WTC11 (cell line): ENCODE results near the gene ZNF599. TPM values are rescaled to one million over a fixed set of nuclear protein-coding genes. Genes with fewer than 3 reads are reported as not detected.

Source experiments
- ATAC-seq: fragments of 200-7000 bp; cut with Tn5 transposase; 2 replicates; pipeline ENCODE4 v1.10.0; 2021; ENCODE audit warnings: mild to moderate bottlenecking, moderate library complexity
- CTCF ChIA-PET: fragments of 300-600 bp; sonication (Branson Sonifier 250); formaldehyde crosslinking; loops from one replicate; lab custom pipeline; 2021; ENCODE audit warnings: antibody characterized with exemption; lab: Charles Lee
- POLR2A ChIA-PET: fragments of 350-600 bp; sonication (Branson Sonifier 250); formaldehyde crosslinking; loops from one replicate; lab custom pipeline; 2021; ENCODE audit warnings: antibody characterized with exemption; lab: Charles Lee
- DNase-seq: peaks from one replicate; pipeline ENCODE4 v3.0.0; 2021; ENCODE audit warnings: low spot score
- H3K27ac Mint-ChIP-seq: 2 replicates; pipeline ENCODE4 v1.8.0; 2021; ENCODE audit warnings: mixed read lengths
- H3K27me3 Mint-ChIP-seq: 2 replicates; pipeline ENCODE4 v1.8.0; 2021; ENCODE audit warnings: low read depth, mild to moderate bottlenecking, moderate library complexity, mixed read lengths
- H3K36me3 Mint-ChIP-seq: 2 replicates; pipeline ENCODE4 v1.8.0; 2021; ENCODE audit warnings: mixed read lengths
- H3K4me1 Mint-ChIP-seq: 2 replicates; pipeline ENCODE4 v1.8.0; 2022; ENCODE audit warnings: mixed read lengths
- H3K4me3 Mint-ChIP-seq: 2 replicates; pipeline ENCODE4 v1.8.0; 2021; ENCODE audit warnings: mild to moderate bottlenecking, moderate library complexity, mixed read lengths
- H3K9me3 Mint-ChIP-seq: 2 replicates; pipeline ENCODE4 v1.8.0; 2021; ENCODE audit warnings: mixed read lengths
- ARID4B ChIP-seq: sonication (generic); formaldehyde crosslinking; IDR thresholded peaks from 2 replicates; pipeline ENCODE4 v1.8.0; 2023; ENCODE audit warnings: missing genetic modification reagents, mild to moderate bottlenecking, borderline replicate concordance
- ATF1 ChIP-seq: sonication (generic); formaldehyde crosslinking; IDR thresholded peaks from 2 replicates; pipeline ENCODE4 v1.8.1; 2023; ENCODE audit warnings: mild to moderate bottlenecking, moderate library complexity, missing genetic modification reagents
- ELF4 ChIP-seq: sonication (generic); formaldehyde crosslinking; IDR thresholded peaks from 2 replicates; pipeline ENCODE4 v1.8.1; 2022; ENCODE audit warnings: low read depth, mild to moderate bottlenecking, moderate library complexity, missing genetic modification reagents
- GABPB1 ChIP-seq: sonication (generic); formaldehyde crosslinking; IDR thresholded peaks from 2 replicates; pipeline ENCODE4 v1.8.1; 2023; ENCODE audit warnings: mild to moderate bottlenecking, missing genetic modification reagents
- GTF2I ChIP-seq: fragments of 250-450 bp; sonication (Bioruptor Pico); conservative IDR thresholded peaks from 2 replicates; pipeline ENCODE4 v1.4.0; 2021; ENCODE audit warnings: mild to moderate bottlenecking
- HMGXB4 ChIP-seq: sonication (generic); formaldehyde crosslinking; IDR thresholded peaks from 2 replicates; pipeline ENCODE4 v1.8.1; 2023; ENCODE audit warnings: mild to moderate bottlenecking, moderate library complexity, missing genetic modification reagents
- JUN ChIP-seq: sonication (generic); formaldehyde crosslinking; IDR thresholded peaks from 2 replicates; pipeline ENCODE4 v1.8.0; 2023; ENCODE audit warnings: mild to moderate bottlenecking, missing genetic modification reagents
- MAX ChIP-seq: sonication (generic); formaldehyde crosslinking; IDR thresholded peaks from 2 replicates; pipeline ENCODE4 v1.8.0; 2022; ENCODE audit warnings: mild to moderate bottlenecking, missing genetic modification reagents
- NFYB ChIP-seq: sonication (generic); formaldehyde crosslinking; conservative IDR thresholded peaks from 2 replicates; pipeline ENCODE4 v1.8.0; 2022; ENCODE audit warnings: low read depth, missing genetic modification reagents
- PREB ChIP-seq: sonication (generic); formaldehyde crosslinking; IDR thresholded peaks from 2 replicates; pipeline ENCODE4 v1.8.1; 2022; ENCODE audit warnings: mild to moderate bottlenecking, missing genetic modification reagents, moderate library complexity, borderline replicate concordance
- PRRX2 ChIP-seq: fragments of 250-450 bp; sonication (Bioruptor Pico); IDR thresholded peaks from 2 replicates; pipeline ENCODE4 v1.8.0; 2021; ENCODE audit warnings: mild to moderate bottlenecking
- ZNF232 ChIP-seq: sonication (generic); formaldehyde crosslinking; IDR thresholded peaks from 2 replicates; pipeline ENCODE4 v1.8.0; 2022; ENCODE audit warnings: mild to moderate bottlenecking, missing genetic modification reagents
- ZNF317 ChIP-seq: sonication (generic); formaldehyde crosslinking; IDR thresholded peaks from 2 replicates; pipeline ENCODE4 v1.8.1; 2023; ENCODE audit warnings: low read depth, mild to moderate bottlenecking, moderate library complexity, missing genetic modification reagents, borderline replicate concordance
- ZNF423 ChIP-seq: fragments of 250-450 bp; sonication (Bioruptor Pico); IDR thresholded peaks from 2 replicates; pipeline ENCODE4 v2.1.2; 2022; ENCODE audit warnings: mild to moderate bottlenecking, moderate library complexity
- ZNF532 ChIP-seq: fragments of 250-450 bp; sonication (Bioruptor Pico); IDR thresholded peaks from 2 replicates; pipeline ENCODE4 v1.9.0; 2021; ENCODE audit warnings: mild to moderate bottlenecking, borderline replicate concordance
- total RNA-seq: library from RNA; stranded (reverse); gene quantifications from 3 replicates; pipeline ENCODE4 v1.2.3, GENCODE V29; 2021
- TF ChIP-seq, protein P1 (sequence below): sonication (generic); formaldehyde crosslinking; IDR thresholded peaks from 2 replicates; pipeline ENCODE4 v1.8.0; 2022; ENCODE audit warnings: mild to moderate bottlenecking, missing genetic modification reagents
- TF ChIP-seq, protein P2 (sequence below): sonication (generic); formaldehyde crosslinking; IDR thresholded peaks from 2 replicates; pipeline ENCODE4 v1.8.1; 2023; ENCODE audit warnings: mild to moderate bottlenecking, missing genetic modification reagents, moderate library complexity
- TF ChIP-seq, protein P3 (sequence below): fragments of 250-450 bp; sonication (Bioruptor Pico); IDR thresholded peaks from 2 replicates; pipeline ENCODE4 v1.9.0; 2021; ENCODE audit warnings: moderate library complexity, mild to moderate bottlenecking, inconsistent platforms, borderline replicate concordance

Gene ZNF599
- total RNA-seq, 1 experiment from 2014 or later = 5.2 TPM

DNA sequence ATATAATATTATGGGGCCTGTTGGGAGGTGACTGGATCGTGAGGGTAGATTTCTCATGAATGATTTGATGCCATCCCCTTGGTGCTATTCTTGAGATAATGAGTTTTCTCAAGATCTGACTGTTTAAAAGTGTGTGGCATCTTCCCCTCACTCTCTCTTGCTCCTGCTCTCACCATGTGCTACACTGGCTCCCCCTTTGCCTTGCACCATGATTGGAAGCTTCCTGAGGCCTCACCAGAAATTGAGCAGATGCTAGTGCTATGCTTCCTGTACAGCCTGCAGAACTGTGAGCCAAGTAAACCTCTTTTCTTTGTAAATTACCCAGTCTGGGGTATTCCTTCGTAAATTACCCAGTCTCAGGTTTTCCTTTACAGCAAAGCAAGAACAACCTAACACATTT, 1.8 kb upstream of the ZNF599 start (continued):
- no peak for TF ChIP-seq PREB (CRISPR knock-in tag)
- no peak for TF ChIP-seq ELF4 (CRISPR knock-in tag)

DNA sequence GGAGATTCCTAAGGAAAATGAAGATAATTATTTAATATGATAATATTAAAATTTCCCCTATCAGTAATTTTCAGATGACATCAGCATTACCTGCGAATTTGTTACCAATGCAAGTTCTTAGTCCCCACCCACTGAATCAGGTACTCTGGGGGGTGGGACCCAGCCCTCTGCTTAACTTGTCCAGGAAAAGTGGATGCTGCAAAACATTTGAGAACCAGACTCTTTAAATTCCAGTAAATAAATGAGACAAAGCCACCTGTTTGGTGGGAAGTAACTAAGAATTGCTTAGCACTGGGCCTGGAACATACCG, 495 bp upstream of the ZNF599 start:
- peaks cover 33% of the 10 kb centered on the region for H3K9me3 Mint-ChIP-seq

More for the DNA sequence above, 495 bp upstream of the ZNF599 start:
- DNase-seq (no peak), ATAC-seq (no peak)
- ChIA-PET CTCF (no interaction called here), POLR2A (no interaction called here)
- TF ChIP-seq PRRX2 (CRISPR knock-in tag) (no peak), ATF1 (CRISPR knock-in tag) (no peak), ZNF532 (CRISPR knock-in tag) (no peak), ZNF232 (no peak), ARID4B (CRISPR knock-in tag) (no peak), HMGXB4 (no peak), MAX (CRISPR knock-in tag) (no peak), GTF2I (CRISPR knock-in tag) (no peak), ZNF423 (CRISPR knock-in tag) (no peak), GABPB1 (CRISPR knock-in tag) (no peak), JUN (CRISPR knock-in tag) (no peak), ZNF317 (no peak), NFYB (CRISPR knock-in tag) (no peak)
- TF ChIP-seq, protein P1, sequence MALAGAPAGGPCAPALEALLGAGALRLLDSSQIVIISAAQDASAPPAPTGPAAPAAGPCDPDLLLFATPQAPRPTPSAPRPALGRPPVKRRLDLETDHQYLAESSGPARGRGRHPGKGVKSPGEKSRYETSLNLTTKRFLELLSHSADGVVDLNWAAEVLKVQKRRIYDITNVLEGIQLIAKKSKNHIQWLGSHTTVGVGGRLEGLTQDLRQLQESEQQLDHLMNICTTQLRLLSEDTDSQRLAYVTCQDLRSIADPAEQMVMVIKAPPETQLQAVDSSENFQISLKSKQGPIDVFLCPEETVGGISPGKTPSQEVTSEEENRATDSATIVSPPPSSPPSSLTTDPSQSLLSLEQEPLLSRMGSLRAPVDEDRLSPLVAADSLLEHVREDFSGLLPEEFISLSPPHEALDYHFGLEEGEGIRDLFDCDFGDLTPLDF (CRISPR knock-in tag) = no peak
- TF ChIP-seq, protein P2, sequence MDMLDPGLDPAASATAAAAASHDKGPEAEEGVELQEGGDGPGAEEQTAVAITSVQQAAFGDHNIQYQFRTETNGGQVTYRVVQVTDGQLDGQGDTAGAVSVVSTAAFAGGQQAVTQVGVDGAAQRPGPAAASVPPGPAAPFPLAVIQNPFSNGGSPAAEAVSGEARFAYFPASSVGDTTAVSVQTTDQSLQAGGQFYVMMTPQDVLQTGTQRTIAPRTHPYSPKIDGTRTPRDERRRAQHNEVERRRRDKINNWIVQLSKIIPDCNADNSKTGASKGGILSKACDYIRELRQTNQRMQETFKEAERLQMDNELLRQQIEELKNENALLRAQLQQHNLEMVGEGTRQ (CRISPR knock-in tag) = no peak
- TF ChIP-seq, protein P3, sequence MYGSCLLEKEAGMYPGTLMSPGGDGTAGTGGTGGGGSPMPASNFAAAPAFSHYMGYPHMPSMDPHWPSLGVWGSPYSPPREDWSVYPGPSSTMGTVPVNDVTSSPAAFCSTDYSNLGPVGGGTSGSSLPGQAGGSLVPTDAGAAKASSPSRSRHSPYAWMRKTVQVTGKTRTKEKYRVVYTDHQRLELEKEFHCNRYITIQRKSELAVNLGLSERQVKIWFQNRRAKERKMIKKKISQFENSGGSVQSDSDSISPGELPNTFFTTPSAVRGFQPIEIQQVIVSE (CRISPR knock-in tag) = no peak
- no peaks in the 10 kb centered on the region for H3K36me3 Mint-ChIP-seq
- H3K27ac Mint-ChIP-seq = no peak overlapping the region
- peaks cover 22% of the 10 kb centered on the region for H3K27me3 Mint-ChIP-seq
- H3K4me1 Mint-ChIP-seq = peaks cover 11% of the 10 kb centered on the region
- H3K4me3 Mint-ChIP-seq = peak overlapping the region; percentile 90
